Activated CD4-positive, alpha-beta T cell treated with anti-CD3 and anti-CD28 coated beads, Interleukin-2, amount 50 U/mL, for 24 hours (primary cell): ENCODE measurements around the gene TRAF3IP1.
"Not testable (repeated sequence)": the region's sequence is repeated elsewhere in the genome, so short reads cannot be mapped to it uniquely, and the experiment has no call there.

Experiments
- DNase-seq, 2 donors: peaks; one replicate each; pipeline ENCODE4 v3.0.0-alpha.2; 2020; ENCODE audit warnings: low read depth in 1 of 2, low spot score in 1 of 2

Gene TRAF3IP1

DNA sequence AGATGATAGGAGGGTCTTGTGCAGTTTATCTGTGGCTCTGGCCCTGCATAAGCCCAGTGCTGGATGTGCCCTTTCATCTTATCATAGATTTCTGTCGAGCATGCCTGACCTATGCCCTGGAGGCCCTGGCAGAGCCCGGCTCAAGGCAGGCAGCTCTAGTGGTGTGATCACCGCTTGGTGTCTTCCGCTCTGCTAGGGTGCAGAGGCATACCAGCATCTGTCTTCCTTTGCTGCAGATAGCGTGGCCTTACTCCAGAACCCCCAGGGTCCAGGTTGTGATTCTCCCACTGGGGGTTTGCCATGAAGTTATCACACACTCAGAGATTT, 13.7 kb upstream of the TRAF3IP1 start:
- DNase-seq = no peak

DNA sequence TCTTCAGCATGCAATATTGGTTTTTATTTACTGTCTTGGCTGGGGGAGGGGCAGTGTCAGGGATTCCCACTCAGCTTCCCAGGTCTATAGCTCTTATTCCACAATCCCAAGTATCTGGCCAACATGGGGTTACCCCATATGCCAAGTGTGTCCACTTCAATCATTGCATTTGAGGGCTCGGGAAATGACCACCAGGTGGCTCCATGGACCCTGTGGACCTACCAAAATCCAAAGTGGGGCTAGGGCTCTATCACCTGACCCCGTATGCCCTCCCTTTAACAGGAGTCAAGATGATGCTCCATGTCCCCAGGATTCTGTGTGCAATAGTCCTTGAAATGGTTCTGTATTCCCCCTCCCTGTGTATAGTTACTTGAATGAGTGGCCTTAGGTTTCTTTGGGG, 12.1 kb upstream of the TRAF3IP1 start:
- DNase-seq = no peak

DNA sequence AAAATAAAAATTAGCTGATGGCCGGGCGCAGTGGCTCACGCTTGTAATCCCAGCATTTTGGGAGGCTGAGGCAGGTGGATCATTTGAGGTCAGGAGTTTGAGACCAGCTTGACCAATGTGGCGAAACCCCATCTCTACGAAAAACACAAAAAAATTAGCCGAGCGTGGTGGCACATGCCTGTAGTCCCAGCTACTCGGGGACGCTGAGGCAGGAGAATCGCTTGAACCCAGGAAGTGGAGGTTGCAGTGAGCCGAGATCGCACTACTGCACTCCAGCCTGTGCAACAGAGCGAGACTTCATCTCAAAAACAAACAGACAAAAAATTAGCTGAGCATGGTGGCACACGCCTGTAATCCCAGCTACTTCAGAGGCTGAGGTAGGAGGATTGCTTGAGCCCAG, 9.6 kb upstream of the TRAF3IP1 start:
- not testable (repeated sequence) for DNase-seq

DNA sequence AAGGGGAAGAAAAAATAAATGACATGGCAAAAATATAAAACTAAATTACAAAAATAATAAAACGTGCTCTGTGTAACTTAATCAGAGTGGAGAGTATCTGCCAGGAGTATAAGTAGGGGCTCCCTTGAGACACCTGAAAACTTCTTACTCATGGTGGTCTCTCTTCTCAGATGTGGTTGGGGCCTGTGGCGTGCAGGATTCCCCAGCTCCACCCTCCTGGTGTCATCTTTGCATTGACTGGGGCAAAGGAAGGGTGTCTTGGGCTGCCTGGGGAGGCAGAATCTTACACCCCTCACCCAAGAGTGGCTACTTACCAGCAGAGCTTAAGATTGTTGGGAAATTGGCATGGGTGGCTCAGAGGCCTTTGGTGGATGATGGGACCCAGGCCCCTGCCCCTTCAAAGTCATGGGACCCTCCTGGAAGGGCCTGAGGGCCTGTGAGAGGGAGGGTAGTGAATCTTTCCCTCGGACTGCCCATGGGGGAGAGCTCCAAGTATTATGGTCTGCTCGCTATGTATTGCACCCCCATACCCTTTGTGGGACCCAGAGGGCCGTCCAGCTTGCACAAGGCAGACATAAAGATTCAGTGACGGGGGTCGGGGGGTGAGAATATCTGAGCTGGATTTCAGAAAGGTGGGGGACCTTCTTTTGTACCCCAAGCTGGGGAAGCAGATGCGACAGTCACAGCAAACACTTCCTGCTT, 6.9 kb upstream of the TRAF3IP1 start:
- no peak for DNase-seq

DNA sequence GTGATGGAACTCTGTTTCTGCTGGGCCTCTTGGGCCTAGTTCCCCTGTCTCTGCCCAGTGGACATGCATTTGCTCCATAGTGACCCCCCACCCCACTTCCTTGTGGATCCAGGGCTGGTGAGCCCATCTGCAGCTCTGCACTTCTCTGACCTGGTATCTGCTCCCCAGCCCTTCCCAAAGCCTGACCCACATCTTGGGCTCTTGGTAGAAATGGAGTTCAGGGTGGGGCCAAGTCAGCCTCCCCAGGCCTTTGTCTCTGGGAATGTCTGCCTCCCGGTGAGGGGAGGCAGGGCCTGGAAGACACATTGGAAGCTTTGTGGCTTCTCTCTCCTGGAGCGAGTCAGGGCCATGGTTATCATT, 6.3 kb upstream of the TRAF3IP1 start:
- DNase-seq = no peak

DNA sequence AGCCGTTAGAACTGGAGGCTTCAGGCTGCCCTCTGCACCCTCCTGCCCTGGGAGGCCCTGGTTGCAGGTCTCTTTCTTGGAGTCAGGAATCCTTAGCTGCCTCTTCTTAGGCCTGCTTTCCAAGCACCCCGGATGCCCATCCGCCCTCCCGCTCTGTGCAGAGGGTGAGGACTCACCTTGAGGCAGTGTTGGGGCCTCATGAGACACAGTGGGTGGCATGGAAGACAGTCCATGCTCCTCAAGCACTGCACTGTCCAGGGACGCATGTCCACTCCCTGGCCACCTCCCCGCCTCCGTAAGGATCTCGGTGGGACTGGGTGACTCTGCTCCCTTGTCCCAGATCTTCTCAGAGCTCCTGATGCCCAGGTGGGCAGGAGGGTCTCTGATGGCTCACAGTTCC, 5.7 kb upstream of the TRAF3IP1 start:
- DNase-seq = no peak

DNA sequence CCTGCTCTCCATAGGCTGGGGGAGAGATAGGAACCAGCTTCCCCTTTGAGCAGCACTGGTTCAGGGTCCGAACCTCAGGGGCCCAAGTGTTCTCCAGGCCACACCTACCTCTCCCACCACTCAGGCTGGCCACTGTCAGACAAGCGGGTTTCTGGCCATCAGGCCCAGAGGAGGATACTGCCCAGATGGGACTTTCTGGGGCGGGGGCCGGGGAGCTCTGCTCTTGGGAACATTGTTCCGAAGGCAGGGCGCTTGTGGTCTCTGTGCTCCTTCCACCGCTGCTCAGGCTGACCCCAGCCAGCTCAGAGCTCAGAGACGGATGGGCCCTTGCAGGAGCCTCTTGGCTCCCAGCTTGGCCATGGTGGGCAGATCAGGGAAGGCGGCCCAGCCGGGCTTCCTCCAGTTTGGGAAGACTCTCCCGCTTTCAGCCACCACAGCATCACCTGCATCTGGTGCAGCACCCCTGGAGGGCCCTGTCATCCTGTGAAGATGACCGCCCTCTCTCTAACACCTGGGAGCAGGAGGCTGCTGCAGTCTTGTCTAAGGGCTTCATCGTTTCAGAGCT, 5.2 kb upstream of the TRAF3IP1 start:
- DNase-seq = no peak

DNA sequence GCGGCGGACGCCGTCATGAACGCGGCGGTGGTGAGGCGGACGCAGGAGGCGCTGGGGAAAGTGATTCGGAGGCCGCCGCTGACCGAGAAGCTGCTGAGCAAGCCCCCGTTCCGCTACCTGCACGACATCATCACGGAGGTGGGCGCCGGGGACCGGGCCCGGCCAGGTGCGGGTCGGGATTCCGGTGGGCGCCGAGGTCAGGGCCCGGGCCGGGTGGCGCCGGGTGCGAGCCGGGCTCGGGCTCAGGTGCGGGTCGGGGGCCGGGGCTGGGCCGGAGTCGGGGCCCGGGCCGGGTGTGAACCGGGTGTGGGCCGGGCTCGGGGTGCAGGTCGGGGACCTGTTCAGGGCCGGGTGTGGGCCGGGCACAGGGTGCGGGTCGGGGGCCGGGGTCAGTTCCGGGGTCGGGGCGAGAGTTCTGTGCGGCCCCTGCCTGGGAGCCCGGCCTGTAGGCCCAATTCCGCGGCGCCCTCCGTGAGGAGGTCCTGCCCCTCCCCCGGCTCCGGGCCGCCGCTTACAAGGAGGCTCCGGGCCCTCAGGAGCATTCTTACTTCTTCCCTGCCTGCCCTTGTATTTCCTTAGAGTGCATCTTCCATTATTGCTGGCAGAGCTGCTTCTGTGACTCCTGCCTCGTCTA, 447 bp downstream of the TRAF3IP1 start:
- DNase-seq = no peak

DNA sequence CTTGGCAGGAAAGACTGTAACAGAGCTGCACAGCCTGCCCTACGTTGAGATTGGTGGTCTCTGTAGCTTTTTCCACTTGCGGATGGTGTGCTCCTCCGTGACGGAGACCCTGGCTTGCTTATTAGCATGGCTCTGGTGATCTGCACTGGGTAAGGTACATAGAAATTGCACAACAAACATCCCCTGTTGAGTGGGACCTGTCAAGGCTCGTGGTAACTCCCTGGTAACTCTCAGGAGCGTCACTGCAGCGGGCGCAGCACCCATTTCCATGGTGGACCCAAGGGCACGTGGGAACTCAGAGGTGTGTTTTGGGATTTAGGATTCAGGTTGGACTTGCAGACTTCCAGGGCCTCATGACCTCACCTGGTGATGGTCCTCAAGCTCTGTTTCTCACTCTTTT, 1.1 kb downstream of the TRAF3IP1 start:
- DNase-seq = no peak

DNA sequence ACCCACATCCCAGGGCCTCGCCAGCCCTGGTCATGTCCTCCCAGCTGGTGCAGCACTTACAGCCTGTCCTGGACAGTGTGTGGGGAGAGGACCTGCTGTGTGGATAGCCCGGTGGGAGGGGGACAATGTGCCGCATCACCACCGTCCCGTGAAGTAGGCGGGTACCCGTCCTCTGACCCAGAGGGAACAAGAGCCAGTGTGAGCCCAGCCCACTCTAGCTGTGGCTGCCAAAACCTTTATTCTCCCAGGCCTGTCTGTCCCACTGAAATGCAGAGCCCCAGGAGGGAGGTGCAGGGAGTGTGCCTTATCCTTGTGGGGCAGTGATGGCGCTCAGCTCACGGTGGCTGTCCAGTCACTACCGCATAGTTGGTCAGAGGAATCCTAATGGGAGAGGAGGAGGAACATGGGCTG, 1.7 kb downstream of the TRAF3IP1 start:
- DNase-seq = no peak

DNA sequence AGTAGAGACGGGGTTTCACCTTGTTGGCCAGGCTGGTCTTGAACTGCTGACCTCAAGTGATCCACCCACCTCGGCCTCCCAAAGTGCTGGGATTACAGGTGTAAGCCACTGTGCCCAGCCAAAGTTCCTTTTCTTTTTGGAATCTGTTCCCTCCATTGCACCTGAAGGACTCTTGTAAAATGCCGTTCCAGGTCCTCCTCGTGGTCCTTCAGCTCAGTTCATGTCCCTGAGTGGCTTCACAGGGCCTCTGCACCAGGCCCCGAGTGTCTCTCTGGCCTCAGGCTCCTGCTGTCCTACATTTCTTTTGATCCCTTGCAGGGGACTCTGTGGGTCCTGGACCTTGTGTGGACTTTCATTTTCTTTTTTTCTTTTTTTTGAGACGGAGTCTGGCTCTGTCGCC, 3.9 kb downstream of the TRAF3IP1 start:
- DNase-seq = not testable (repeated sequence)

DNA sequence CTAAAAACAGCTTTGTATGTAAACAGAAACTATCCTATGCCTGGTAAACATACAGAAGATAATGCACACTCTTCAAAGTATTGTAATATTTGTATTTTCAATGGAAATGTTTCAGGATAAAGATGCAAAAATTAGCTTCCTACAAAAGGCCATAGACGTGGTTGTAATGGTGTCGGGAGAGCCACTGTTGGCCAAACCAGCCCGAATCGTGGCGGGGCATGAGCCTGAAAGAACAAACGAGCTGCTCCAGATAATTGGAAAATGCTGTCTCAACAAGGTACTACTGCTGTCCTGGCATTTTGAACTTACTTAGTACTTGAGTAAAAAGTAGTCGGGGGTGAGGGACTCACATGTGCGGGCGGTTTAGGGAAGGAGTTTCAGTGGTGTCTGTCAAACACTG, 5.4 kb downstream of the TRAF3IP1 start:
- no peak for DNase-seq

DNA sequence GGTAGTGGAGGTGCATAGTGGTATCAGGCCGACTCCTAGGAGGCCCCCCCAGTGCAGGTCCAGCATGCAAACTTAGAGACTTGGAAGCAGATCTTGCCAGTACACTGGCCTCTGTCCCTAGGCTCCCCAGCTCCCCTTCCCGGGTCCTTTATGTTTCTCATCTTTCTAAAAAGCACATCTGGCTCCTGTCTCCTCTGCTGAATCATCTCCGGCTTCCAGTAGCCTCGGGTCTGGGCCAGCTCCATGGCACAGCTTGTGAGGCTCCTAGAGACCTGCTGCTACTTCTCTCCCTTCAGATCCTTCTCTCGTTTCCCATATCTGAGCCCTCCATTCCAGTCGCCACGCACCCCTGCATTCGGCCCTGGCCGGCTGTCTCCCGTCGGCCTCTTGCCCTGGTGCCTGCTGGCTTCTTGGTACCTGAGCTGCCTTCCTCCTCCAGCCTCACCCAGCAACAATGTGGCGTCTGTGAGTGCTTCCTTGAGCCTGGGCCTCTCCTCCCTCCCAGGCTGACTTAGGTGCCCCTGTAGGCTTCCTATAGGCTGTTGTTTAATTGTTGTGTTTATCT, 6.6 kb downstream of the TRAF3IP1 start:
- DNase-seq = no peak

DNA sequence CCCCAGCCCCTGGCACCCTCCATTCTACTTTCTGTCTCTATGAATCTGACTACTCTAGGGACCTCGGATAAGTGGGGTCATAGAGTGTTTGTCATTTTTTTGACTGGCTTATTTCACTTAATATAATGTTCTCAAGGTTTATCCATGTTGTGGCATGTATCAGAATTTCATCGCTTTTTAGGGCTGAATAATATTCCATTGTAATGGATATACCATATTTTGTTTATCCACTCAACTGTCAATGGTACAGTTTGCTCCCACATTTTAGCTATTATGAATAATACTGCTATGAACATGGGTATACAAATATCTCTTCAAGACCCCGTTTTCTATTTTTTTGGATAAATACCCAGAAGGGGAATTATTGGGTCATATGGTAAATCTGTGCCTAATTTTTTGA, 7.4 kb downstream of the TRAF3IP1 start:
- DNase-seq = no peak

DNA sequence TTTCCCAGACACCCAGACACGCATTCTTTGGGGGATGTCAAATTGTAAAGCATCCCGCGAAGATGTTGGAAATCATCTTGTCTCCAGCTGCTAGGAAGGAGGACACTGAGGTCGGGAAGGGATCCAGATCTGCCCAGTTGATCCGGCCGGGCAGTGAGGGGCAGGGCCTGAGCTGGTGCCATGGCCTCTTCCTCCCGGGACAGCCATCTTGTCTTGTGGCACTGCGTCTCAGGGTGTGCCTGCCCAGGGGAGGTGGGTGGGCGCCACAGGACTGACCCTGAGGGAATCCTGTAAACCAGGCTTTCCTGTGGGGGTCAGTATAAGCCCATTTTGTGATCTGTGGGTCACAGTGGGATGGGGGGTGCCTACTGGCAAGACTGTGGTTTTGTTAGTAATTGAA, 10.1 kb downstream of the TRAF3IP1 start:
- DNase-seq = no peak

DNA sequence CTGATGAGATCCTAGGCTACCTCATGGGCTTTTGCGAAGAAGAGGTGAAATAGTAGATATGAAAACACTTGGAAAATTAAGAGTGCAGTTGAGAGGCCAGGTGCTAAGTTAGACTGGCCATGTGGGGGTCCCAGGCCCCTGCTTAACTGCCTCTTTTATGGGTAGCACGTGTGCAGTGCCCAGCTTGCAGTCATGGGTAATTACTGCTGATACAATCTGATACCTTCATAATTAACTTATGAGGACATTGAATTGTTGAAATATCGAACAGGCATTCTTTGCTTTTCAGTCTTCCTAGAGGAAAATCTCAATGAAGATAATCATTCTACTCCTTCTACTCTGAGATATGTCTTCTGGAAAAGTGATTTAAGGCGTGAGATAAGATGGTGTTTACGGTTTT, 11.6 kb downstream of the TRAF3IP1 start:
- DNase-seq = no peak

DNA sequence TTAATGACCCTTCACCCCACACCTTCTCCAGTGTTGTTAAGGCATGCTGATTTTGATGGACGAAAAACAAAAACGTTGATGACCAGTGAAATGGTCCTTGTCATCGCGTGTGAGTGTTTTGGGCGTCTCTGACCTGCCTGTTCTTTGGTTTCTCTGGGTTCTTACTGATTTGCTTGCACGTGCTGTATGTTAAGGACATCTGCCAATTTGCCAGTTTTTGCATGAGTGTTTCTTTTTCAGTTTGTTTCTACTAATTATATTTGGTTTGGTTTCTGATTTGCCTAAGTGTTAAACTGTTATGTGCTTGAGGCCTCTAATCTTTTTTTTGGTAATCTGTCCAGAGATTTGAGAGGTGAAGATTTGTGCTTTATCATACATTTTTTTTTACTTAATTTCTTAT, 14.6 kb downstream of the TRAF3IP1 start:
- DNase-seq = no peak

DNA sequence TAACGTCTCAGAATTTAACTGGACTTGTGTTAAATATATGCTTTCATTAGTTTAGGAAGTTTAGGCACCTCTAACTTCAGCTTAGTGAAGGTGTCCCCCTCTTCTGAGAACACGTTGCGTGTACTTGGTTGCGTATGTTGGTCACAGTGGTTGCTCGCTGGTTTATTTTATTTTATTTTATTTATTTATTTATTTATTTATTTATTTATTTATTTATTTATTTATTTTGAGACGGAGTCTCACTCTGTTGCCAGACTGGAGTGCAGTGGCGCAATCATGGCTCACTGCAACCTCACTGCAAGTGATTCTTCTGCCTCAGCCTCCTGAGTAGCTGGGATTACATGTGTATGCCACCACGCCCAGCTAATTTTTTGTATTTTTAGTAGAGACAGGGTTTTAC, 15.3 kb downstream of the TRAF3IP1 start:
- not testable (repeated sequence) for DNase-seq

DNA sequence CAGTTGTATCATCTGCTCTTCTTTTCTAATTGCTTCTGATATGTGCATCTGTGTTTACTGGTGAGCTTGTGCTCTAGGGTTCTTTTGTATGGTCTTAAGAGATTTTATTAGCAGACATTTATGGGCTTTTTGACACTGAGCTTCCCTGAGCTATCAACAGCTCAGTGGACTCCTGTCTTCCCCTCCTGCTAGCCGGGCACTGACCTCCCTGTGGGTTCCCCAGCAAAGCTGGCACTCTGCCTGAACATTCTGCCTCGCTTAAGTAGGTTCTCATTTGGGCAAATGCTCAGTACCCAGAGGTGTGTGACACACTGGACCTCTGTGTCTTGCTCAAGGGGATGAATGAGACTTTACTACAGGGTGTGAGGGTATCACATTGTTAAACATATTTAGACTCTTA, 15.8 kb downstream of the TRAF3IP1 start:
- DNase-seq = no peak

DNA sequence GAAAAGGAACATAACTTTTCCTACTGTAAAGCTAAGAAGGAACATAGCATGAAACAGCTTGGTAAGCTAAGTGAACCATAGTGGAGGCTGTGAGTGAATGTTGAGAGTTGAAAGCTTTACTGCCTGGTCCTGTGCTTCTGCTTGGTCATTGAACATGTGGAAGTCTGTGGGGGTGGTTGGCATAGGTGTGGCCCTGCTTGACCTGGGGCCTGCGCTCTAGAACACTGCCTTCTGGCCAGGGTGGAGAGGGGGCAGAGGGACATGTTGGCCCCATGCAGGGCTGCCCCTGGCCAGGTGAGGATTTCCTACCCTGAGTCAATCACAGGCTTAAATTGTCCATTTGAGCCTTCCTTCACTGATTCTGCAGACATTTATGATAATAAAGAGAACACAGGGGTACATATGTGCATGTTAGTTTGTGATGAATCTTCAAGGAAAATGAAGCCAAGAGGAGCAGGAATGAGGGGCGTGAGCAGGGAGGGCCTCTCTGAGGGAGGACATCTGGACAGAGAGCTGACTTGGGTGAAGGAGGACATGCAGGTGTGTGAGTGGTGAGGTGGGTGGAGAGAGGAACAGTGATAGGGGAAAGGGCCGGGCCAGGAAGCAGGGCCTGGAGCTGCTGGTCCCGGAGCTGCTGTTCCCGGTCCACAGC, 16.6 kb downstream of the TRAF3IP1 start:
- no peak for DNase-seq

DNA sequence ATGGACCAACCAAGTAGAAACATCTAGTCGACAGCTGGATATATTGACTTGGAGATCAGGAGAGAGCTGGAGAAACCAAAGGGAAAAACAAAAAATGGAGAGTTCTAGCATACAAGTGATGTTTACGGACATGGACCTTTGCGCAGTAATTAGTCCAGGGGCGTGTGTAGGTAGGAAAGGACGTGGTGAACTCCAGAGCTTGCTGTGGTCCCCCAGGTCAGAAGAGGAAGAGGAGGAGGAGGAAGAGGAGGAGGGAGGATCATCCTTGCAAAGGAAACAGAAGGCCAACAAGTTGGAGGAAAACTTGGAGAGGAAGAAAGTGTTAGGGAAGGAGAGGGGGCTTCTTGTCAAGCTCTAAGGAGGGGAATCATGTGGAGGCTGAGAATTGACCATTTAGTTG, 17.5 kb downstream of the TRAF3IP1 start:
- DNase-seq = no peak

DNA sequence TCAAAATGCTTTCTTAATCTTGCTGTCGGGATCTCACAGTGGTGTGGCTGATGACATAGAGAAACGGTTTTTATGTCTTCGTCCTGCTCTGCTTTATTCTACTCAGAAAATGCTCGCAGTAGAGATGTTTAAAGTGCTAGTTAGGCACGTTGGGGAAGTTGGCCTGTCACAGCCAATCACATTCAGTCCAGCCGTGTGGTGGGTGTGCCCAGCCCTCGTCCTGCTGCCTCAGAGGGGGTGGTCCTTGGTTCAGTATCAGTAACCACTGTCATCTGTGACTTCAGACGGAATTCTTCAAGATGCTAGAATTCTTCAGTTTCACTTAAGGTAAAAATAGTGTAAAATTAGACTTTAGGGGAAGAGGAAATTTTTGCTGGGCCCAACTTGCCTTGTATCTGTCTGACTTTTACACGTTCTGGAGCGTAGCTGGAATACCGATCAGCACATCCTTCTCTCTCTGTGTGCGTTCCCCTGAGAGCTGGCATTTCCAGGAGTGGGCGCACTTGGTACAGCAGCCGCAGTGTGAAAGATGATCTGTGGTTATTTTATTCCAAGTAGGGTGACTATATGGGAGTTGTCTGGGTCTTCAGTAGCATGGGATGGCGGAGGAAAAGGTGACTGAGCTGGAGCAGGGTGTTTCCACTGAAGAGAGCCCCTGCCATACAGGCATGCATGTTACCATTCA, 18.5 kb downstream of the TRAF3IP1 start:
- no peak for DNase-seq
